HG03575 (cell line): ENCODE measurements around the gene KRT33B.

Experiments
- ATAC-seq: cut with Tn5 transposase; IDR thresholded peaks from one replicate; pipeline ENCODE4 v1.9.1; 2021; ENCODE audit not compliant: unreplicated experiment, insufficient number of reproducible peaks, low FRiP score; ENCODE audit errors: extremely low read depth

The KRT33B gene

DNA sequence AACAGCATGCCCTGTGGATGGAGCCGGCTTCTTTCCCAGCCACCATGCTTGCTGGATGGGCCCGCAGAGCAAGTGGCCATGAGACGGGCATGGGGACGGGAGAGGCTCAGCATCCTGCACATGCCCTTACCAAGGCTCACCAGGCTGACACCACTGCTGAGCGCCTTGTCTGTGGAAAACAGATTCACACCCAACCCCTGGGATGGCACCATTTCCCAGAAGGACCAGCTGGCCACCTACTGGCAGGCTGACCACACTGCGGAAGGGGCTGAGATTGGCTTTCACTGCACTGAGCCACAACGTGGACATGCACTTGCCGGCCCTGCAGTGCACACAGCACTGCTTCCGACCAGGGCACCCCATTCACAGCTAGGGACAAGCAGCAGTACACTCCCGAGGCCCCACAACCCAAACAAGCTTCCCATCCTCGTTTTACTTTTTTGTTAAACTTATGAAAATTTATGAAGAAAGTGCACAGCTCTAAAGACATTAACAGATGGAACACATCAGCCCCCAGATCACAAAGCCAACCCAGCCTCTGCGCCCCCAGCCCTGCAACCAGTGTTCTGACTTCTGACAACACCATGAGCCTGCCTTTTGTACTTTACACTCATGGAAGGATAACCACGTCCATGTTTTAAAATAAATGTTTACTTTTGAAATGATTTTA lies 40.2 kb downstream of the KRT33B start:
- ATAC-seq: no peak

DNA sequence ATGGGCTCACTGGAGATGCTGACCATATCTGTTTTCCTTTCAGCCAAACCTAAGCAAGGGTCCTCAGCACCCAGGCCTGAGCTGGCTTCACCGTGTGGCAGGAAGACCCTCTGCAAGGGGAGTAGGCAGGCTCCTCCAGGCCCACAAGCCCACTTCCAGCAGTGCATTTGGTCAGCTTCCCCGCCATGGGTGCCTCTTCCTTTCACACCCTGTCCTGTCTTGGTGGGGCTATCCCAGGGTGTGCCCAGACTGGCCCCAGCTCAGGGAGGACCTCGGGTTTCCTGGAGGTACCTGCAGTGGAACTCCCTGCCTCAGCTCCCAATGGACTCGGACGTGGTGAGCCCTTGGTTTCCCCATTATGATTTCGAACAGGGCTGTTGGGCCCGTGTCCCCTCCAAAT lies 41.4 kb downstream of the KRT33B start:
- ATAC-seq: no peak

- ATAC-seq: no peak
These were observed 42.0 kb downstream of the KRT33B start for GRCh38 chr17:41327411-41328120.

- ATAC-seq: no peak
These were observed 43.2 kb downstream of the KRT33B start for GRCh38 chr17:41326173-41327145.

- no peak for ATAC-seq
These were observed 44.0 kb downstream of the KRT33B start for GRCh38 chr17:41325611-41326010.

GRCh38 chr17:41325126-41325525 lies 44.5 kb downstream of the KRT33B start:
- no peak for ATAC-seq

- no peak for ATAC-seq
These were observed 45.2 kb downstream of the KRT33B start for GRCh38 chr17:41324180-41325075.

DNA sequence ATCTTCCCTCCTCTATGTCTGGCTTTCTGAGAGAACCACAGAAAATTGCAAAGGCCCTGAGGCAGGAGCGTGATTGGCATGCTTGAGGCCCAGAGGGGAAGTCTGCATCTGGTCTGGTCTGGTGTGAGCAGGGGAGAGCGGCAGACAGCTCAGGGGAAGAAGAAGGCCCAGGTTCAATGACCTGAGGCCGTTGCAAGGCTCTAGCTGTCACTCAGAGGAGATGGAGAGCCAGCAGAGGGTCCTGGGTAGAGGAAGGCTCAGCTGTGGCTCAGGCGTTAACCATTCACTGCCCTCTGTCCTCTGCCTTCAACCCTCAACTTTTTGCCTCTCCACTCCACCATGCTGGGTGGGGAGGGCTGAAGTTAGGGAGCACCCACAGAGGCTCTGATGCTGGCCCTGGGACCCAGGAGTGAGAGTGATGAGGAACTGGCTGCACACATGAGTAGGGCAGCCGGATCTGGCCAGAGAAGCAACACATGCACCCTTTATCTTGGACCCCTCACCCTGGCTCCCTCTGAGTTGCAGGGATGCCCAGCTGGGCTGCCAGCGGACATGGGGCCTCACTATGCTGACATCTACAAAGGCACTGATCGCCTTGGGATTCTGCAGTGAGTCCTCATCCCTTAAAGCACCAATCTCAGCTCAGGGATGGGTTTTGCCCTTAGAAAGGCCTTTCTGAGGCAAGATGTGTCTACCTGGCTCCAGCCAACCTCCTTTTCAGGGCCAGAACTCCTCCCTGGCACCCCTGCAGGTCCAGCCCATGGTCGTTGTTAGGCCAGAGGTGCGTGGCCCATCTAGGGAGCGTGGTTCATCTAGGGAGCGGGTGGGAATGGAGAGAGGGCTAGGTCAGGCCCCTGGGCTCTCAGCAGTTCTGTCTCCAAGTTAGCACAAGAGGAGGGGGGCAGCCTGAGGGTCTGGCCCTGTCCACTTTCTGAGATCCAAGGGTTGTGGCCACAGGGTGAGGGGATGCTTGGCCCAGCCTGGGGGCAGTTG lies 46.4 kb downstream of the KRT33B start:
- no peak for ATAC-seq

- no peak for ATAC-seq
These were observed 47.3 kb downstream of the KRT33B start for GRCh38 chr17:41322094-41322902.

GRCh38 chr17:41318231-41318630 lies 51.4 kb downstream of the KRT33B start:
- no peak for ATAC-seq

DNA sequence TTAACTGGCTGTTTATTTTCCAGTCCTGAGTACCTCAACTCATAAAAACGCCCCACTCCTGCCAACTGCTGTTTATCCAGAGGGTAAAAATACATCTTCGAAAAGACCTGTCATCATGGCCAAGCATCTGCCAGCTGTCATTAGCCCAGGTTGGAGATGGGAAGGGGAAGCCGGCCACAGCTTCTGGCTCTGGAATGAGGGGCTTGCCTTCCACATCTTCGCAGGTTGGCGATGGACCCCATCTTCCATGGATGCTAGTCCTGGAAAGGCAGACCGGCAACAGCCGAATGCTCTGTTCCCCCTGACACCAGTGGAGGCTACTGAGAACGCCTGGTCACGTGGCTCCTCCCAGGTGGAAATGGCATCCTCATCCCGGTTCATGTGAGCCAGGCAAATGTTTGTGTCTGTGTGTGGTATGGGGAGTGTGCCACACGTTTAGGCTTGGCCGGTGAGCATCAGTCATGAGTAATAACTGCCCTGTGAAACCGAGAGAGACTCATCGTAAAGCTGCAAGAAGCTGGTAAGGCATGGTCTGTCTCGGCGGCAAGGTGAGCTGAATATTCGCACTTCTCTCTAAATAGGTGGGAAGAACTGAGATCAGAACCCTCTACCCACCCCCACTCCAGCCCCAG lies 53.7 kb downstream of the KRT33B start:
- no peak for ATAC-seq

DNA sequence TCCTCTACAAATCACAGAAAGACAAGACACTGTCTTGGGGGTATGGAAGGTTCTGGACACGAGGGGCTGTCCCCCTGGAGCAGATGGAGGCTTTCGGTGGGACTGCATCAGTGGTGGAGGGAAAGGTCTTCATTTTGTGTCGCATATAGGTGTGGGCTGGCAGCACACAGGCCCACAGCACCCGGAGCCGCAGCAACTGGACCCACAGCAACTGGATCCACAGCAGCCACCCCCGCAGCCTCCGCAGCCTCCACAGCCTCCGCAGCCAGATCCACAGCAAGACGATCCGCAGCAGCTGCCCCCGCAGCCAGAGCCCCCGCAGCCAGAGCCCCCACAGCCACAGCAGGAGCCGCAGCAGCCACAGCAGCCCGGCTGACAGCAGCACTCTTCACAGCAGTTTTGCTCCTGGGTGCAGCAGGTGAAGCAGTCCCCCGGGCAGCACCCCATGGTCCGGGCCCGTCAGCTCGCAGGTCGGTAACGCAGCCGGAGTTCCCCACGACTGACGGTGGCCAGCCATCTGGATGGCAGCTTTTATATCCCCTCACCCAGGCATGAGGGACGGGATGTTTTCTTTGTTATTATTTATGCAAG lies 54.3 kb downstream of the KRT33B start, which contains the start of gene KRTAP17-1:
Gene KRTAP17-1, minus strand, starts transcription at position 507 of the 591 bp plus-strand sequence. Its CDS starts 60 bp downstream, at position 447.
- ATAC-seq: no peak
